ENCODE measurements around the gene CT45A10.
A peak's percentile ranks its signal among the peaks of the same experiment; 100 is the strongest.
"Not testable (repeated sequence)": the region's sequence is repeated elsewhere in the genome, so short reads cannot be mapped to it uniquely, and the experiment has no call there.

Gene CT45A10, protein sequence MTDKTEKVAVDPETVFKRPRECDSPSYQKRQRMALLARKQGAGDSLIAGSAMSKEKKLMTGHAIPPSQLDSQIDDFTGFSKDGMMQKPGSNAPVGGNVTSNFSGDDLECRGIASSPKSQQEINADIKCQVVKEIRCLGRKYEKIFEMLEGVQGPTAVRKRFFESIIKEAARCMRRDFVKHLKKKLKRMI

DNA sequence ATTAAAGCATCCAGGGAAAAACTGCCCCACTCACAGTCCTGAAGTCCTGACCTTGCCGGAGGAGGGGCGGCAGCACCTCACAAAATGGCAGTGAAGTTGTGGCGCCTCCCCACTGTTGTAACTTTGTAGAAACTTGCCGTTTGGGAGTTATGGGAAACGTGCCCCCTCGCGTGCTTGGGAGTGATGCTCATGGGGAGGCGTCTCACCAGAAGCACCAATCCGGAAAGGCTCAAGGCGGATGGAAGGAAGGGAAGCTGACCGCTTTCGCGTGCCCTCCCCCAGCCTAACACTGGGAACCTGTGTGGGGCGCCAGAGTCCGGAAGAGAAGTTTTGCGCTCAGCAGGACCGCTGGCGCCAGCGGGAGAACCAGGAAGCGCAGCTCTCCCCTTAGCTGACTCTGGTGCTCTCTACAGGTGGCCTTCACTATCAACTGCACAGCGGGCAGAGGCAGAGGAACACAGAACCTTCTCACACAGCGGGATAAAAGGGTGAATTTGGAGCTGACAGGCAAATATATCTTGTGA, at the start of gene CT45A10, which contains the start of gene SAGE1:
Gene CT45A10, minus strand, starts transcription at position 151 of the 524 bp plus-strand sequence. CDS start 8,100 bp downstream, outside the sequence.
Gene SAGE1, plus strand, starts transcription at position 423 of the 524 bp plus-strand sequence. CDS start 2,527 bp downstream, outside the sequence.
- DNase-seq = no peak

DNA sequence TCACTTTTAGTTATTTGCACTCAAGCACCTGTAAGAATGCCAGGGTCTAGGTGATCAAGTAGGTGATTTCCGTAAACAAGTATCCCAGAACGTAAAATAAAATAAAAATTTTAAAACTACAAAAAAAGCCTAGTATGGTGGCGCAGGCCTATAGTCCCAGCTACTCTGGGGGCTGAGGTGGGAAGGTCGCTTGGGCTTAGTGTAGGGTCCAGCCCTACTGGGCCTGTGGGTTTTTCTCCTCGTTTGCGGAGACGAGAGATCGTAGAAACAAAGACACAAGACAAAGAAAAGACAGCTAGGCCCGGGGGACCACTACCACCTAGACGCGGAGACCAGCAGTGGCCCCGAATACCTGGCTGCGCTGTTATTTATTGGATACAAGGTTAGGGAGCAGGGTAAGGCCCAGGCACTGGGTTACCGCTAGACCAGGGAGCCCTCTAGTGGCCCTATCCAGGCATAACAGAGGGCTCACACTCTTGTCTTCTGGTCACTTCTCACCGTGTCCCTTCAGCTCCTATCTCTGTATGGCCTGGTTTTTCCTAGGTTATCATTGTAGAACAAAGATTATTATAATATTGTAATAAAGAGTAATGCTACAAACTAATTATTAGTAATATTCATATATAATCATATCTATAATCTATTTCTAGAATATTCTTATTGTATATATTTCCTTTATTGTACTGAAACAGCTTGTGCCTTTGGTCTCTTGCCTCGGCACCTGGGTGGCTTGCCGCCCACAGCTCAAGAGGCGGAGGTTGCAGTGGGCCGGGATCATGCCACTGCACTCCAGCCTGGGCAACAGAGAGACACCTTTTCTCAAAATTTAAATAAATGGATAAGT, 38.6 kb upstream of the CT45A10 start:
- DNase-seq = peak; percentile 6

DNA sequence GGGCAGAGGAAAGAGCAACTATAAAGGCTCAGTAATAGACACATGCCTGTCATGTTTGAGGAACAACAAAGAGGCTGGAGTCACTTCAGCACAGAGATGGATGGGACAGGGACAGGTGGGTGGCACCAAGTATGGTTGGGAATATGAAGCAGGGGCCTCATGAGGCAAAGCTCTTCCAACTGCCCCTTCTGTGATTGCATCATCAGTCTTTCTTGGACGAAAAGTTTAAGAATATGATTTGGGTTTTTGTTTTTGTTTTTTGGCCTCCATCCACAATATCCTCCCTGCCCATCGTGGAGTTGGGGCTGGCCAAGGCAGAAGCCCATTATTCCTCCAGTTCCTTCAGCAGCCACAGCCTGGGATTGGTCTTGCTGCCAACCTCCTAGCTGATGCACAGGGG, 34.7 kb upstream of the CT45A10 start:
- DNase-seq = no peak

DNA sequence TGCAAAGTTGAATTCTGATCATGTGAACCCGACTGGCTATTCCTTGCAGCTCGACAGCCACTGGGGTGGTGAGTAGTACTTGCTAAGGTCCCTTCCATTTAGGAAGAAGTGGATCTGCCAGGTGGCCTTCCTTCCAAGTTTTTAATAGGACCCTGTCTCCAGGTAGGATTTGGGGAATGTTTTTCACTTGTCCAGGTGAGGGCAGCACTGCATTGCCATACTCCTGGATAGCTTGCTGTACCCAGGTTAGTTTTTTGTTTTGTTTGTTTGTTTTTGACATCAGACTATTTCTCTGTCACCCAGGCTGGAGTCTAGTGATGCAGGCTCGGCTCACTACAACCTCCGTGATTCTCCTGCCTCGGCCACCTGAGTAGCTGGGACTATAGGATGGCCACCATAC, 30.1 kb upstream of the CT45A10 start:
- DNase-seq = no peak

DNA sequence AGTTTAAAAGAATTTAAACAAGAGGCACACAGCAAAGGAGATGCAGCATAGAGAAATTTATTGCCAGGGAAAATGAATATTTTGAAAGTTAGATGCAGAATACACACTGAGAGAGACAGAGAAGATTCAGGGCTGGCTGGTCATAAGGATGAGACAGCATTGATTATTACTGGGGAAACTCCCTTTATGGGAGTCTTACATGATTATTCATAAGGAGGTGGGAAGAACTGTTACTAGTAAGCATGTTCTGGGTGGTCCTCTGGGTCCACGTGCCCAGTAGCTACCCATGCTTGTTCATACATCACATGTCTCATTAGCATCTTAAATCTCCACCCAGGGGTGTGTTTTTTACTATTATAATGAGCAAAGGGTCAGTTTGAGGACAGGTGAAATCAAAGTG, 27.3 kb upstream of the CT45A10 start:
- not testable (repeated sequence) for DNase-seq

DNA sequence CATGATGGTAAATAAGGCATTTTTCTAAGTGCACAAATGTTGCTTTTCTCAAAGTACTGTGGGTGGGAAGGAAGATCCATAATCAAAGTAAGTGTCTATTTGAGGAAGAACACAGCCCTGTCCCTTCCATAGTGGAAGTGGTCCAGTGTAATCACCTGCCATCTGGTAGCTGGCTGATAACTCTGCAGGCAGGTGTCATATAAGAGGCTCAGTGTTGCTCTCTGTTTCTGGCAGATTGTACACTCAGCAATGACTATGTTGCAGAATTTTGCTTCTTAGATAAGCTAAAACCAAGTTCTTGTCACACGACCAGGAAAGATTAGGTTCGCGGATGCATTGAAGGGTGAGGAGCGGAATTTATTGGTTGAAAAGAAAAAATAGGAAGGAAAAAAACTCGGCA, 21.2 kb upstream of the CT45A10 start:
- no peak for DNase-seq

DNA sequence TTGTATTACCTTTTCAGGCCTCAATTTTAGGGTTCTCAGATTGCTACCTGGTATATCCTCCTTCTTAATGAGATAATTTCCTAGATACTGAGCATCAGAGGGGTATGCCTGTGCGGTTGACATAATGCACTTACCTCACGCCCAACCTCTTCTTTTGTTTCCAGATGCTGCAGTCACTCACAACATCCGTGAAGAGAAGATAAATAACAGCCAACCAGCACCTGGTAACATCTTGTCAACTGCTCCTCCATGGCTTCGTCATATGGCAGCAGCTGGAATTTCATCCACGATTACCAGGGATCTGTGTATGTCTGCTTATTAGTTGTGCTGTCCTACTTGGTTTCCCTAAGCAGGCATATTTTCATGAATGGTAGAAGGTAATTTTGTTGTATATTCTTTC, 17.0 kb upstream of the CT45A10 start:
- no peak for DNase-seq

DNA sequence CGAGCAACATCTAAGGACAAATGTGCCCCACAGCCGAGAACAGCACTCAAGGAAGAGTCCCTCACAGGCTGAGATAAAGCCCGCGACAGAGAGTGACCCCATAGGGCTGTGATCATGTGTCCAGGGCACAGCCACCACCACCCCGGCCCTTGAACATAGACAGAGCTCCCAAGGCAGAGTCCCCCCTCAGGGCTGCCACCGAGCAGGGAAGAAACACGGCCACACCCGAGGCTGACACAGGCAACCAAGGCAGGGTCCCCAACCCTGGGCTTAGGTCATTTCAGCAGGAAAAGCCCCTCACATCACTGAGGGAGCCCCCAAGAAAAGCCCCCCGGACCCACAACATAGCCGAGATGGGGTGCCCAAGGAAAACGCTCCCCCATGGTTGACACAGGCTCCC, 463 bp downstream of the CT45A10 start:
- no peak for DNase-seq

DNA sequence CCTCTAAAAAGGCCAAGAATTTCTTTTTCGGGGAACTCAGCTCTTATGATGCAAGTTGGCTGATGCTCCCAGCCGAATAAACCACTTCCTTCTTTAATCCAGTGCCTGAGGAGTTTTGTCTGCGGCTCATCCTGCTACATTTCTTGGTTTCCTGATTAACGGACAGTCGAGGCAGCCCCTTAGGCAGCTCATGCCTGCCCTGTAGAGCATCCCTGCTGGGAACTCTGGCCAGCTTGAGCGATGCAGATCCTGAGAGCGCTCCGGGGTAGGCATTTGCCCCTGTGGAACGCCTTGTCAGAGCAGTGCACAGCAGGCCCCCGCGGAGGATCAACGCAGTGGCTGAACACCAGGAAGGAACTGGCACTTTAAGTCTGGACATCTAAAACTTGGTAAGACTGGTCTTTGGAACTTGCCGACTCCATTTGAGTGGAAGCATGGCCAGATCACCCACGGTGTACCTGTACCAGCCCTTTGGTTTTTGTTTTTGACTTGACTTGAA, 3.1 kb downstream of the CT45A10 start:
- DNase-seq = no peak

DNA sequence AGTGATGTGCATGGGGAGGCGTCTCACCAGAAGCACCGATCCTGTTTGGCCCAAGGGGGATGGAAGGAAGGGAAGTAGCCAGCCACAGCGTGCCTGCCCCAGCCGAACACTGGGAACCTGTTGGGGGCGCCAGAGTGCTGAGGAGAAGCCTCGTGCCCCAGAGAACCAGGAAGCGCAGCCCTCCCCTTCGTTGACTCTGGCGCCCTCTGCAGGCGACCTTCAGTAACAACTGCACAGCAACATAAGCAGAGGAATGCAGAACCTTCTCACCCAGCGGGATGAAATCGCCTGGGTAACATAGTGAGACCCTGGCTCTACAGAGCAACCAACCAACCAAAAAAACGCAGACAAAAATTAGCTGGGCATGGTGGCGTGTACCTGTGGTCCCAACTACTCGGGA, 4.3 kb downstream of the CT45A10 start:
- DNase-seq = not testable (repeated sequence)

DNA sequence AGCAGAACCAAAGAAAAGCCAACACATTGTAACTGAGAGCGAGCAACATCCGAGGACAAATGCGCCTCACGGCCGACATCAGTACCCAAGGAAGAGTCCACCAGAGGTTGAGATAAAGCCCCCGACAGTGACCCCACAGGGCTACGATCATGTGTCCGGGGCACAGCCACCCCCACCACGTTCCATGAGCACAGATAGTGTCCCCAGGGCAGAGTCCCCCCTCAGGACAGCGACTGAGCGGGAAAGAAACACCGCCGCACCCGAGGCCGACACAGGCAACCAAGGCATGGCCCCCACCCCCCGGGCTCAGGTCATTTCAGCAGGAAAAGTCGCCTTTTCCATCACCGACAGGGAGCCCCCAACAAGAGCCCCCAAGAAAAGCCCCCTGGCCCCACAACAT, 5.0 kb downstream of the CT45A10 start:
- not testable (repeated sequence) for DNase-seq

DNA sequence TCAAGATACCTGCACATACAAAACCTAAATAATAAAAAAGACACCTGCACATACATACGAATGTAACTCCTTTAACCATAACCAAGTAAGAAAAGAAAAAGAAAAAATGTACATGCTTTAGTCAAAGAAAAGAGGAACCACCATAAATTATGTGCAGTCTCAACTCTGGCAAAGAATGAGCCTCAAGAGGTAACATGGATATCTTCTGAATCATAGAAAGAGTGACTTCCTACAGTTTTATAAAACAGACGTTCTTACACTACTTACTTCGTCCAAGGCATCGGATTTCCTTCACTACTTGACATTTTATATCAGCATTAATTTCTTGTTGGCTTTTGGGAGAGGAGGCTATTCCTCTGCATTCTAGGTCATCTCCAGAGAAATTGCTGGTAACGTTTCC, 10.5 kb downstream of the CT45A10 start:
- not testable (repeated sequence) for DNase-seq

DNA sequence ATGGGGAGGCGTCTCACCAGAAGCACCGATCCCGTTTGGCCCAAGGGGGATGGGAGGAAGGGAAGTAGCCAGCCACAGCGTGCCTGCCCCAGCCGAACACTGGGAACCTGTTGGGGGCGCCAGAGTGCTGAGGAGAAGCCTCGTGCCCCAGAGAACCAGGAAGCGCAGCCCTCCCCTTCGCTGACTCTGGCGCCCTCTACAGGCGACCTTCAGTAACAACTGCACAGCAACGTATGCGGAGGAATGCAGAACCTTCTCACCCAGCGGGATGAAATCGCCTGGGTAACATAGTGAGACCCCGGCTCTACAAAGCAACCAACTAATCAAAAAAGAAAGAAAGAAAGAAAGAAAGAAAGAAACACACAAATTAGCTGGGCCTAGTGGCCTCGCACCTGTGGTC, 21.5 kb downstream of the CT45A10 start, which contains the start of gene CT45A9:
Gene CT45A9, minus strand, starts transcription at position 101 of the 400 bp plus-strand sequence. CDS start 3,751 bp downstream, outside the sequence.
- DNase-seq = not testable (repeated sequence)

DNA sequence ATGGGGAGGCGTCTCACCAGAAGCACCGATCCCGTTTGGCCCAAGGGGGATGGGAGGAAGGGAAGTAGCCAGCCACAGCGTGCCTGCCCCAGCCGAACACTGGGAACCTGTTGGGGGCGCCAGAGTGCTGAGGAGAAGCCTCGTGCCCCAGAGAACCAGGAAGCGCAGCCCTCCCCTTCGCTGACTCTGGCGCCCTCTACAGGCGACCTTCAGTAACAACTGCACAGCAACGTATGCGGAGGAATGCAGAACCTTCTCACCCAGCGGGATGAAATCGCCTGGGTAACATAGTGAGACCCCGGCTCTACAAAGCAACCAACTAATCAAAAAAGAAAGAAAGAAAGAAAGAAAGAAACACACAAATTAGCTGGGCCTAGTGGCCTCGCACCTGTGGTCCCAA, 38.8 kb downstream of the CT45A10 start, which contains the start of gene CT45A8:
Gene CT45A8, minus strand, starts transcription at position 101 of the 400 bp plus-strand sequence. CDS start 3,755 bp downstream, outside the sequence.
- not testable (repeated sequence) for DNase-seq

DNA sequence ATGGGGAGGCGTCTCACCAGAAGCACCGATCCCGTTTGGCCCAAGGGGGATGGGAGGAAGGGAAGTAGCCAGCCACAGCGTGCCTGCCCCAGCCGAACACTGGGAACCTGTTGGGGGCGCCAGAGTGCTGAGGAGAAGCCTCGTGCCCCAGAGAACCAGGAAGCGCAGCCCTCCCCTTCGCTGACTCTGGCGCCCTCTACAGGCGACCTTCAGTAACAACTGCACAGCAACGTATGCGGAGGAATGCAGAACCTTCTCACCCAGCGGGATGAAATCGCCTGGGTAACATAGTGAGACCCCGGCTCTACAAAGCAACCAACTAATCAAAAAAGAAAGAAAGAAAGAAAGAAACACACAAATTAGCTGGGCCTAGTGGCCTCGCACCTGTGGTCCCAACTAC, 56.1 kb downstream of the CT45A10 start, which contains the start of gene CT45A7:
Gene CT45A7, minus strand, starts transcription at position 101 of the 400 bp plus-strand sequence. CDS start 3,747 bp downstream, outside the sequence.
- not testable (repeated sequence) for DNase-seq

All from CD4-positive, alpha-beta T cell treated with Interleukin-4 for 4 hours (primary cell).